HepG2 (cell line): ENCODE results near the gene SLC9A8. TPM values are rescaled to one million over a fixed set of nuclear protein-coding genes. Genes with fewer than 3 reads are reported as not detected.
A peak's percentile ranks its signal among the peaks of the same experiment; 100 is the strongest.

Source experiments
- ETV6 ChIP-seq: sonication (generic); formaldehyde crosslinking; conservative IDR thresholded peaks from 2 replicates; pipeline ENCODE4 v1.4.0; 2020; ENCODE audit warnings: missing genetic modification reagents
- HOXD1 ChIP-seq: sonication (generic); formaldehyde crosslinking; IDR thresholded peaks from 2 replicates; pipeline ENCODE4 v1.5.0; 2020; ENCODE audit warnings: missing genetic modification reagents
- MAFK ChIP-seq, 2 experiments: IDR thresholded peaks in 1 of 2; conservative IDR thresholded peaks in 1 of 2; 2 replicates each; pipeline ENCODE4 v1.6.1; 2011; ENCODE audit warnings: improper control_type of control experiment in 2 of 2, low read length in 2 of 2
- MAZ ChIP-seq, 2 experiments: sonication (generic) in 1 of 2; formaldehyde crosslinking in 1 of 2; IDR thresholded peaks; 2 replicates each; pipeline versions ENCODE4 v1.5.0 to v1.6.1; 2012 to 2020; ENCODE audit warnings: low read depth in 2 of 2, mild to moderate bottlenecking in 2 of 2, borderline replicate concordance in 1 of 2, improper control_type of control experiment in 1 of 2, low read length in 1 of 2, missing genetic modification reagents in 1 of 2, moderate library complexity in 1 of 2
- NFAT5 ChIP-seq: sonication (generic); formaldehyde crosslinking; IDR thresholded peaks from 2 replicates; pipeline ENCODE4 v1.4.0; 2020; ENCODE audit warnings: missing genetic modification reagents
- NONO ChIP-seq, 2 experiments: fragments of 450-650 bp in 1 of 2; sonication (generic) in 1 of 2; formaldehyde crosslinking in 1 of 2; IDR thresholded peaks in 1 of 2; conservative IDR thresholded peaks in 1 of 2; 2 replicates each; pipeline versions ENCODE4 v1.6.1 to v1.8.0; 2017 to 2022; ENCODE audit warnings: mild to moderate bottlenecking in 1 of 2, missing genetic modification reagents in 1 of 2, moderate library complexity in 1 of 2
- PRDM10 ChIP-seq: sonication (generic); formaldehyde crosslinking; IDR thresholded peaks from 2 replicates; pipeline ENCODE4 v1.4.0; 2020; ENCODE audit warnings: low read depth, missing genetic modification reagents
- THAP11 ChIP-seq: IDR thresholded peaks from 2 replicates; pipeline ENCODE4 v1.6.1; 2016; ENCODE audit warnings: missing biosample characterization, missing genetic modification reagents
- YEATS2 ChIP-seq: sonication (generic); formaldehyde crosslinking; IDR thresholded peaks from 2 replicates; pipeline ENCODE4 v1.4.0; 2020; ENCODE audit warnings: missing genetic modification reagents, borderline replicate concordance
- ZNF816 ChIP-seq: sonication (generic); formaldehyde crosslinking; IDR thresholded peaks from 2 replicates; pipeline ENCODE4 v1.8.0; 2022; ENCODE audit warnings: missing genetic modification reagents, mild to moderate bottlenecking, borderline replicate concordance
- polyA plus RNA-seq, 8 experiments: library from polyadenylated mRNA; depleted of rRNA in 3 of 8; stranded (reverse) in 7 of 8; unstranded in 1 of 8; fragments of >200 nt; fragmentation: Illumina TruSeq in 4 of 8; extraction: Trizol in 4 of 8; gene quantifications; 2 replicates each; pipeline versions ENCODE4 v1.2.1 to v1.2.3, GENCODE V29; 2011 to 2016; ENCODE audit warnings: low read depth in 4 of 8, missing spikeins in 1 of 8, mixed read lengths in 1 of 8; ENCODE audit not compliant: insufficient read depth in 1 of 8
- total RNA-seq, 5 experiments: library from RNA; depleted of rRNA; stranded (reverse); fragments of >200 nt; fragmentation: Illumina TruSeq; extraction: Trizol; gene quantifications; 2 replicates each; pipeline ENCODE4 v1.2.3, GENCODE V29; 2016; ENCODE audit warnings: low read depth in 1 of 5
- TF ChIP-seq, protein P1 (sequence below): sonication (generic); formaldehyde crosslinking; IDR thresholded peaks from 2 replicates; pipeline ENCODE4 v1.9.0; 2022; ENCODE audit warnings: missing genetic modification reagents, mild to moderate bottlenecking, borderline replicate concordance
- TF ChIP-seq, protein P2 (sequence below): sonication (generic); formaldehyde crosslinking; IDR thresholded peaks from 2 replicates; pipeline ENCODE4 v1.4.0; 2020; ENCODE audit warnings: mild to moderate bottlenecking, missing genetic modification reagents
- TF ChIP-seq, protein P3 (sequence below): sonication (generic); formaldehyde crosslinking; IDR thresholded peaks from 2 replicates; pipeline ENCODE4 v1.8.0; 2022; ENCODE audit warnings: low read depth, missing genetic modification reagents

The SLC9A8 gene
- total and polyA plus RNA-seq, 2 of the 13 experiments (the other 11 are each of a cell fraction or from before 2014, with no cell fraction given): 4.1 to 7.4 TPM

DNA sequence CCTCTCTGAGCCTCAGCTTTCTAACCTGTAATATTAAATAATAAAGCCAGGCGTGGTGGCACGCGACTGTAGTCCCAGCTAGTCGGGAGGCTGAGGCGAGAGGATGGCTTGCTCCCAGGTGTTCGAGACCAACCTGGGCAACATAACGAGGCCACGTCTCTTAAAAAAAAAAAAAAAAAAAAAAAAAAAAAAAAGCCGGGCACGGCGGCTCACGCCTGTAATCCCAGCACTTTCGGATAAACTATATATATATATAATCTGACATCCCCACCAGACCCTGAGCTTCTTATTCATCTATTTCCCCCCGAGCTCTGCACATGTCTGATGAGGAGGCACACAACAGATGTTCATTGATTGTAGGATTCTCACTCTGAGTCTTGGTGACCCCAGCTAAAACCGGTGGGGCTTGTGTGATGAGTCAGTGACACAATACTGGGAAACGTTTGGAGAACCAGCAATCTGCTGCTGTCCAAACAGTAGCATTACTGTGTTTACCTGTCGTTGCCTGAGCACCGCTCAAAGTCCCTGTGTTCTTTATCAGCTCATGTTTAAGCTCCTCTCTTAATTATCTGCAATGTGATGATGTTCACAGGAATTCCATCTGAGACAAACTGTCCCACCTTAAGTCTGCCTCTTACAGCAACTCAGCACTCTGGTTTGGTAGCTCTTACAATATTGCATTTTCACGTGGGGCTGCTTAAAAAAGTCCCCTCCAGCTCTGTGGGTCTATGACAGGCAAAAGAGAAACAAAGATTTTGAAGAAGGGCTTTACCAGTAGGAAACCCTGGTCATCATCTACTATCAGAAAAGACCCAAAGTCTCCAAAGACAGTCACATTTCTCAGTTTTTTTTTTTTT lies 103.7 kb downstream of the SLC9A8 start (continued):
- TF ChIP-seq, protein P1, sequence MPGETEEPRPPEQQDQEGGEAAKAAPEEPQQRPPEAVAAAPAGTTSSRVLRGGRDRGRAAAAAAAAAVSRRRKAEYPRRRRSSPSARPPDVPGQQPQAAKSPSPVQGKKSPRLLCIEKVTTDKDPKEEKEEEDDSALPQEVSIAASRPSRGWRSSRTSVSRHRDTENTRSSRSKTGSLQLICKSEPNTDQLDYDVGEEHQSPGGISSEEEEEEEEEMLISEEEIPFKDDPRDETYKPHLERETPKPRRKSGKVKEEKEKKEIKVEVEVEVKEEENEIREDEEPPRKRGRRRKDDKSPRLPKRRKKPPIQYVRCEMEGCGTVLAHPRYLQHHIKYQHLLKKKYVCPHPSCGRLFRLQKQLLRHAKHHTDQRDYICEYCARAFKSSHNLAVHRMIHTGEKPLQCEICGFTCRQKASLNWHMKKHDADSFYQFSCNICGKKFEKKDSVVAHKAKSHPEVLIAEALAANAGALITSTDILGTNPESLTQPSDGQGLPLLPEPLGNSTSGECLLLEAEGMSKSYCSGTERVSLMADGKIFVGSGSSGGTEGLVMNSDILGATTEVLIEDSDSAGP (CRISPR knock-in tag): peak; percentile 40; the same call in 1 of the 2 replicates
- TF ChIP-seq ETV6 (CRISPR knock-in tag) (0 out of 2 replicates have a peak, but pooled peaks have one; percentile 37), PRDM10 (peak; percentile 57; the same call in 1 of the 2 replicates), THAP11 (CRISPR knock-in tag) (peak; percentile 77), MAFK (conservative IDR thresholded peaks at IDR 0.05 in 1 of 2, IDR thresholded peaks at IDR 0.05 in 1 of 2; ENCODE audit: low read length in 2 of 2) (peak; percentile 53 to 64; a peak in 3 of 4 replicates), HOXD1 (CRISPR knock-in tag) (peak; percentile 79), NFAT5 (no peak), NONO (IDR thresholded peaks at IDR 0.05) (no peak), NONO (CRISPR knock-in tag; conservative IDR thresholded peaks at IDR 0.05) (peak; percentile 85), ZNF816 (CRISPR knock-in tag) (no peak), MAZ (IDR thresholded peaks at IDR 0.05; ENCODE audit: borderline replicate concordance, low read depth, low read length) (peak; percentile 82), MAZ (CRISPR knock-in tag; IDR thresholded peaks at IDR 0.05; ENCODE audit: low read depth) (no peak), YEATS2 (CRISPR knock-in tag) (peak; percentile 20; the same call in 1 of the 2 replicates)
- TF ChIP-seq, protein P2, sequence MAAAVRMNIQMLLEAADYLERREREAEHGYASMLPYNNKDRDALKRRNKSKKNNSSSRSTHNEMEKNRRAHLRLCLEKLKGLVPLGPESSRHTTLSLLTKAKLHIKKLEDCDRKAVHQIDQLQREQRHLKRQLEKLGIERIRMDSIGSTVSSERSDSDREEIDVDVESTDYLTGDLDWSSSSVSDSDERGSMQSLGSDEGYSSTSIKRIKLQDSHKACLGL: no peak
- TF ChIP-seq, protein P3, sequence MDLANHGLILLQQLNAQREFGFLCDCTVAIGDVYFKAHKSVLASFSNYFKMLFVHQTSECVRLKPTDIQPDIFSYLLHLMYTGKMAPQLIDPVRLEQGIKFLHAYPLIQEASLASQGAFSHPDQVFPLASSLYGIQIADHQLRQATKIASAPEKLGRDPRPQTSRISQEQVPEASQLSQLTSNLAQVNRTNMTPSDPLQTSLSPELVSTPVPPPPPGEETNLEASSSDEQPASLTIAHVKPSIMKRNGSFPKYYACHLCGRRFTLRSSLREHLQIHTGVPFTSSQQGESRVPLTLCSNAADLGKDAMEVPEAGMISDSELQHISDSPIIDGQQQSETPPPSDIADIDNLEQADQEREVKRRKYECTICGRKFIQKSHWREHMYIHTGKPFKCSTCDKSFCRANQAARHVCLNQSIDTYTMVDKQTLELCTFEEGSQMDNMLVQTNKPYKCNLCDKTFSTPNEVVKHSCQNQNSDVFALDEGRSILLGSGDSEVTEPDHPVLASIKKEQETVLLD (CRISPR knock-in tag): no peak; the same call in 1 of the 2 replicates
